ENCODE data around the gene DDX51. TPM values are rescaled to one million over a fixed set of nuclear protein-coding genes. Genes with fewer than 3 reads are reported as not detected.

DDX51 gene
- total RNA-seq, 3 donors from 2014 or later = 11.2 to 16.7 (median 16.4) TPM

DNA sequence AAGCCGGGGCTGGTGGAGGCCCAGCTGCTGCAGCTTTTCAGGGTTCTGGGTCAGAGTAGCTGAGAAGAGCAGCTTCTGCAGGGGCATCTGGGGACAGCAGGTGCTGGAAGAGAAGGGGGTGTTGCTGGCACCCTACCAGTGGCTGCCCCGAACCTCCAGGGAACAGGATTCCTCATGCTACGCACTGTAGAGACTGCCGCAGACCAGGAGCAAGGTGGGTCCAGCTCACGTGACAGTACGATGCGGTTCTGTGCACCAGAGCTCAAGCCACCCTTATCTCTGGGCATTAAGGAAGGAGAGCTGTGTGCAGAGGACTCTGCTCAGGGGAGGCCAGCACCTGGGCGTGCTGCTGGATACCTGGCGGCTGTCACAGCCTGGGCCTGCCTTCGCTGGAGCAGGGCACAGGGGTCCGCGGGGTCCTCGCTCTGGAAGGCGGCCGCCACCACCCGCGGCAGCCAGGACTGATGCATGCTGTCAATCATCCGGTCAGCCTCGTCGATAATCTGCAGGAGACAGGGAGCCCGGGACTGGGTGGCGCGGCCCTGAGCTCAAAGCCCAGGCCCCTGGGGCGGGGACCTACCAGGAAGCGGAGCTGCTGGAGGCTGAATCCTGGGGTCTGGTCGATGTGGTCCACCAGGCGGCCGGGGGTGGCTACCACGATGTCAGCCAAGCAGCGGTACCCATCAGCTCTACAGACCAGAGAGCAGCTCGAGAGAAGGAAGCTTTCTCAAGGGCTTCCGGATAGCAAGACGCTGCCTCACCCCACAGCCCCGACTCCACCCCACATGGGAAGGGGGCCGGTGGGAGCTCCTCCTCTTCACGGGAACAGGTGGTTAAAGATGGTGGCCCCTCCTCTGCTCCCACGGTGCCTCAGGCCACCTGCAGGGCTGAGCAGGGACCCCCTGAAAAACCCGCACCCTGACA, 2.9 kb downstream of the DDX51 start:
- no peak for TF ChIP-seq POLR2AphosphoS5 (IDR thresholded peaks at IDR 0.05)
- TF ChIP-seq, protein P1, sequence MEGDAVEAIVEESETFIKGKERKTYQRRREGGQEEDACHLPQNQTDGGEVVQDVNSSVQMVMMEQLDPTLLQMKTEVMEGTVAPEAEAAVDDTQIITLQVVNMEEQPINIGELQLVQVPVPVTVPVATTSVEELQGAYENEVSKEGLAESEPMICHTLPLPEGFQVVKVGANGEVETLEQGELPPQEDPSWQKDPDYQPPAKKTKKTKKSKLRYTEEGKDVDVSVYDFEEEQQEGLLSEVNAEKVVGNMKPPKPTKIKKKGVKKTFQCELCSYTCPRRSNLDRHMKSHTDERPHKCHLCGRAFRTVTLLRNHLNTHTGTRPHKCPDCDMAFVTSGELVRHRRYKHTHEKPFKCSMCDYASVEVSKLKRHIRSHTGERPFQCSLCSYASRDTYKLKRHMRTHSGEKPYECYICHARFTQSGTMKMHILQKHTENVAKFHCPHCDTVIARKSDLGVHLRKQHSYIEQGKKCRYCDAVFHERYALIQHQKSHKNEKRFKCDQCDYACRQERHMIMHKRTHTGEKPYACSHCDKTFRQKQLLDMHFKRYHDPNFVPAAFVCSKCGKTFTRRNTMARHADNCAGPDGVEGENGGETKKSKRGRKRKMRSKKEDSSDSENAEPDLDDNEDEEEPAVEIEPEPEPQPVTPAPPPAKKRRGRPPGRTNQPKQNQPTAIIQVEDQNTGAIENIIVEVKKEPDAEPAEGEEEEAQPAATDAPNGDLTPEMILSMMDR (IDR thresholded peaks at IDR 0.05) = no peak
- no peak for TF ChIP-seq POLR2A (IDR thresholded peaks at IDR 0.05)
- no peak overlapping the region for H3K27ac ChIP-seq
- peaks cover 7% of the 10 kb centered on the region for H3K36me3 ChIP-seq
- intact Hi-C loops (cut with DNase I; ENCODE audit: low total_unique reads) = loop anchor here (10.0 kb wide), 1 partner anchor 354 kb away; the partner anchor contains the start of gene FBRSL1
- DNase-seq (ENCODE audit: low spot score in 2 of 2) = no peak
- peaks cover 9 to 18% of the 10 kb centered on the region in 2 donors for H3K4me1 ChIP-seq
- no peak overlapping the region for H3K4me3 ChIP-seq
- H3K27me3 ChIP-seq = no peaks in the 10 kb centered on the region
- no peaks in the 10 kb centered on the region for H3K9me3 ChIP-seq

GRCh38 chr12:132140501-132140900, 3.6 kb downstream of the DDX51 start:
- no peak for TF ChIP-seq POLR2AphosphoS5 (IDR thresholded peaks at IDR 0.05)
- TF ChIP-seq POLR2A (IDR thresholded peaks at IDR 0.05) = no peak
- TF ChIP-seq, protein P1 (IDR thresholded peaks at IDR 0.05) = no peak
- intact Hi-C loops (cut with DNase I; ENCODE audit: low total_unique reads) = loop anchor here (10.0 kb wide), 1 partner anchor 354 kb away; the partner anchor contains the start of gene FBRSL1
- DNase-seq (ENCODE audit: low spot score in 2 of 2) = peak in 1 of 2 donors; percentile 40

GRCh38 chr12:132139912-132140311, 4.2 kb downstream of the DDX51 start:
- Histone ChIP-seq H3K36me3 (peaks cover 7% of the 10 kb centered on the region), H3K27ac (no peak overlapping the region), H3K4me1 (peaks cover 9 to 11% of the 10 kb centered on the region in 2 donors), H3K27me3 (no peaks in the 10 kb centered on the region), H3K9me3 (no peaks in the 10 kb centered on the region), H3K4me3 (no peak overlapping the region)
- TF ChIP-seq POLR2AphosphoS5 (IDR thresholded peaks at IDR 0.05) (no peak), POLR2A (IDR thresholded peaks at IDR 0.05) (no peak)
- TF ChIP-seq, protein P1 (IDR thresholded peaks at IDR 0.05) = no peak
- intact Hi-C loops (cut with DNase I; ENCODE audit: low total_unique reads) = loop anchor here (10.0 kb wide), 1 partner anchor 355 kb away; the partner anchor contains the start of gene FBRSL1
- DNase-seq (ENCODE audit: low spot score in 2 of 2) = peak in 1 of 2 donors; percentile 28

More at GRCh38 chr12:132140501-132140900, 3.6 kb downstream of the DDX51 start:
- Histone ChIP-seq H3K4me3 (no peak overlapping the region), H3K27ac (no peak overlapping the region), H3K27me3 (no peaks in the 10 kb centered on the region), H3K9me3 (no peaks in the 10 kb centered on the region), H3K36me3 (peaks cover 7% of the 10 kb centered on the region), H3K4me1 (peaks cover 9 to 16% of the 10 kb centered on the region in 2 donors)

DNA sequence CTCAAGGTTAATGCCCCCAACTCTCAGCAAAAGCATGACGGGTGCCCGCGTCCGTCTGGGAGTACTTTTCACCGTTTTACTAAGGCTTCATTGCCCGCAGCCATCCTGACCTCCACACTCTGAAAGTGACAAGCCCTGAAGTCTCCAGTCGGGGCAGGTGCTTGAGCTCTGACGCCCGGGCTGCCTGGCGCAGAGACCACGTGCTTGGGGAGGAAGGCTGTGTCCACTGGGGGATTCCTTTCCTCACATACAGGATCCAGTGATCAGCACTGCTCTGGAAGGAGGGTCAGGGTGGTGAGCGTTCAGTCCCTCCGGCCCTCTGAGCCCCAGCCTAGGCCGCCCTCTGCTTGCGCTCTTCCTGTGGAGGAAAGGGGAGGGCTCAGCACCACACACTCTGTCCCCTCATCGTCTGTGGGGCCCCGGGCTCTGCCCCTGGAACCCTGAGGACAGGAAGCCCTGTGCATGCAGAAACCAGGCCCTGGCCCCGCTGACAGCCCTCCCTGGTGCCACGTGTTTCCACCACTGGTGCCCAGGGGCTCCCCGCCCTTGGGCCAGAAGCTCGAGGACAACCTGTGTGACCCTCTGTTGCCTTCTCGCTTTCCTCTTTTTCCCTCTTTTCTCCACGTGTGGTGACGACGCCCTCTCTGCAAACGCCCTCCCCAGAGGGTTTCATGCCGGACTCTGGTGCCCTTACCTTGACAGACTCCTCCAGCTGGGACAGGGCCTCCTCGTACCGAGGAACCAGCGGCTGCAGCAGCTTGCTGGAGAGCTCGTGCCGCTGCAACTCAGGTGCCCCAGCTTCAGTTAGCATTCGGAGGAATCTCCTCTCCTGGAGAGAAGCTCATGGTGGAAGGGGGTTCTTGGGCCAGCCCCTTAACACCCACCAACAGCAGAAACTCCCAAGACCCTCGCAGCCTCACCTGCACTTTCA, 4.9 kb downstream of the DDX51 start:
- peak in 1 of 2 donors; percentile 41 for DNase-seq (ENCODE audit: low spot score in 2 of 2)
- intact Hi-C loops (cut with DNase I; ENCODE audit: low total_unique reads) = no loop called here
- Histone ChIP-seq H3K27me3 (no peaks in the 10 kb centered on the region), H3K4me3 (no peak overlapping the region), H3K36me3 (peaks cover 7% of the 10 kb centered on the region), H3K9me3 (no peaks in the 10 kb centered on the region), H3K27ac (no peak overlapping the region), H3K4me1 (peaks cover 9 to 11% of the 10 kb centered on the region in 2 donors)
- no peak for TF ChIP-seq POLR2A (IDR thresholded peaks at IDR 0.05)
- TF ChIP-seq POLR2AphosphoS5 (IDR thresholded peaks at IDR 0.05) = no peak
- TF ChIP-seq, protein P1 (IDR thresholded peaks at IDR 0.05) = no peak
